ENCODE data around the gene VASP. TPM values are rescaled to one million over a fixed set of nuclear protein-coding genes. Genes with fewer than 3 reads are reported as not detected.

The VASP gene
- total and polyA plus RNA-seq, 2 of the 13 experiments (the other 11 are each of a cell fraction or from before 2014, with no cell fraction given) = 41.8 to 67.1 TPM

GRCh38 chr19:45501730-45502014 lies 5.6 kb upstream of the VASP start:
- no peak overlapping the region for H3K4me2 ChIP-seq (ENCODE audit: low read depth, low read length)
- H3K27ac ChIP-seq (ENCODE audit: extremely low read length, insufficient read depth, low read length) = no peak overlapping the region
- ChIA-PET POLR2A (no interaction called here), CTCF (ENCODE audit: low intra/inter-chr PET ratio, low total read pairs) (no interaction called here)
- in situ Hi-C loops (cut with HindIII; ENCODE audit: extremely low pct_ligation_motif_present, low pct_unique_long_range_greater_than_20kb) = no loop called here
- FAIRE-seq (no peak), ATAC-seq (no peak), DNase-seq (ENCODE audit: low spot score) (no peak)
- no TSS peak for BruUV-seq (replicated peaks)
- H4K20me1 ChIP-seq (ENCODE audit: insufficient read depth, low read length) = no peaks in the 10 kb centered on the region
- WGBS (ENCODE audit: low lambda C conversion rate) = 24% methylated on average over 2 of the region's 2 CpGs
- H3K4me1 ChIP-seq (ENCODE audit: insufficient read depth, low read length) = peaks cover 50% of the 10 kb centered on the region
- H3K79me2 ChIP-seq (ENCODE audit: insufficient read depth, low read length) = no peaks in the 10 kb centered on the region
- TF ChIP-seq KLF12 (CRISPR knock-in tag; IDR thresholded peaks at IDR 0.05; ENCODE audit: borderline replicate concordance) (no peak), NFYC (CRISPR knock-in tag; IDR thresholded peaks at IDR 0.05) (peak; percentile 61), BORCS8-MEF2B (CRISPR knock-in tag; IDR thresholded peaks at IDR 0.05) (no peak), NFYB (CRISPR knock-in tag; IDR thresholded peaks at IDR 0.05) (peak; percentile 59), ZNF407 (CRISPR knock-in tag; IDR thresholded peaks at IDR 0.05; ENCODE audit: not compliant biosample characterization) (no peak)
- TF ChIP-seq, protein P1, sequence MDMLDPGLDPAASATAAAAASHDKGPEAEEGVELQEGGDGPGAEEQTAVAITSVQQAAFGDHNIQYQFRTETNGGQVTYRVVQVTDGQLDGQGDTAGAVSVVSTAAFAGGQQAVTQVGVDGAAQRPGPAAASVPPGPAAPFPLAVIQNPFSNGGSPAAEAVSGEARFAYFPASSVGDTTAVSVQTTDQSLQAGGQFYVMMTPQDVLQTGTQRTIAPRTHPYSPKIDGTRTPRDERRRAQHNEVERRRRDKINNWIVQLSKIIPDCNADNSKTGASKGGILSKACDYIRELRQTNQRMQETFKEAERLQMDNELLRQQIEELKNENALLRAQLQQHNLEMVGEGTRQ (IDR thresholded peaks at IDR 0.05; ENCODE audit: low read depth, low read length) = no peak; the same call in 1 of the 2 replicates
- TF ChIP-seq, protein P1 (CRISPR knock-in tag; IDR thresholded peaks at IDR 0.05; ENCODE audit: borderline replicate concordance) = peak; percentile 75; the same call in 1 of the 2 replicates
- no peak overlapping the region for H3K4me3 ChIP-seq (replicated peaks in 1 of 3; ENCODE audit: insufficient read depth in 1 of 3, low read depth in 2 of 3, low read length in 3 of 3)
- no peak overlapping the region for H3K9ac ChIP-seq (ENCODE audit: insufficient read depth, low read depth, low read length)
- intact Hi-C loops (cut with micrococcal nuclease; ENCODE audit: unreplicated experiment) = no loop called here
- H3K27me3 ChIP-seq (ENCODE audit: control insufficient read depth in 1 of 2, insufficient read depth in 2 of 2, low read length in 2 of 2) = no peaks in the 10 kb centered on the region; a peak in 1 of 5 replicates
- H3K36me3 ChIP-seq (replicated peaks in 1 of 2; ENCODE audit: control insufficient read depth in 1 of 2, insufficient read depth in 2 of 2, low read length in 2 of 2) = no peaks in the 10 kb centered on the region
- H3K9me3 ChIP-seq (ENCODE audit: low read length) = no peaks in the 10 kb centered on the region
- no peak overlapping the region for H2AFZ ChIP-seq (ENCODE audit: low read length)
